K562 (cell line): ENCODE results near the gene CACNA2D3.

Experiments used
- ARID4B ChIP-seq: sonication (generic); formaldehyde crosslinking; IDR thresholded peaks from 2 replicates; pipeline ENCODE4 v1.8.0; 2022; ENCODE audit warnings: mild to moderate bottlenecking, missing genetic modification reagents
- CREB1 ChIP-seq, 2 experiments: sonication (generic) in 1 of 2; formaldehyde crosslinking in 1 of 2; IDR thresholded peaks; 2 replicates each; pipeline versions ENCODE4 v1.6.1 to v1.8.0; 2012 to 2022; ENCODE audit warnings: inconsistent platforms in 1 of 2, mild to moderate bottlenecking in 1 of 2, missing genetic modification reagents in 1 of 2, moderate library complexity in 1 of 2
- HBP1 ChIP-seq: fragments of 450-650 bp; formaldehyde crosslinking; IDR thresholded peaks from 2 replicates; pipeline ENCODE4 v1.4.0; 2022; ENCODE audit warnings: missing genetic modification characterization
- POLR2A ChIP-seq: fragments of 450-650 bp; conservative IDR thresholded peaks from 2 replicates; pipeline ENCODE4 v1.6.1; 2016
- POLR2AphosphoS5 ChIP-seq: IDR thresholded peaks from 2 replicates; pipeline ENCODE4 v1.6.1; 2011; ENCODE audit warnings: mild to moderate bottlenecking, low read depth, low read length, moderate library complexity; ENCODE audit not compliant: control insufficient read depth, insufficient read depth
- SMARCE1 ChIP-seq: fragments of 450-650 bp; IDR thresholded peaks from 2 replicates; pipeline ENCODE4 v1.7.1; 2016; ENCODE audit warnings: mild to moderate bottlenecking
- SRSF9 ChIP-seq: fragments of 200-400 bp; formaldehyde crosslinking; IDR thresholded peaks from 2 replicates; pipeline ENCODE4 v1.6.1; 2017; ENCODE audit warnings: low read depth, low read length, borderline replicate concordance
- ZBTB33 ChIP-seq: sonication (generic); formaldehyde crosslinking; IDR thresholded peaks from 2 replicates; pipeline ENCODE4 v1.8.1; 2023; ENCODE audit warnings: mild to moderate bottlenecking, missing genetic modification reagents
- ZNF174 ChIP-seq: fragments of 250-450 bp; sonication (Bioruptor Pico); IDR thresholded peaks from 2 replicates; pipeline ENCODE4 v1.4.0; 2020; ENCODE audit warnings: mild to moderate bottlenecking

- TF ChIP-seq ZBTB33 (no peak), SRSF9 (no peak), HBP1 (CRISPR knock-in tag) (no peak), POLR2AphosphoS5 (no peak), SMARCE1 (no peak), CREB1 (IDR thresholded peaks at IDR 0.05) (no peak), CREB1 (CRISPR knock-in tag; IDR thresholded peaks at IDR 0.05) (no peak), ARID4B (CRISPR knock-in tag) (no peak), POLR2A (no peak), ZNF174 (CRISPR knock-in tag) (no peak)
Observed at GRCh38 chr3:54845011-54845410, 722.7 kb downstream of the CACNA2D3 start.
